ENCODE results near the gene PIN1.

DNA sequence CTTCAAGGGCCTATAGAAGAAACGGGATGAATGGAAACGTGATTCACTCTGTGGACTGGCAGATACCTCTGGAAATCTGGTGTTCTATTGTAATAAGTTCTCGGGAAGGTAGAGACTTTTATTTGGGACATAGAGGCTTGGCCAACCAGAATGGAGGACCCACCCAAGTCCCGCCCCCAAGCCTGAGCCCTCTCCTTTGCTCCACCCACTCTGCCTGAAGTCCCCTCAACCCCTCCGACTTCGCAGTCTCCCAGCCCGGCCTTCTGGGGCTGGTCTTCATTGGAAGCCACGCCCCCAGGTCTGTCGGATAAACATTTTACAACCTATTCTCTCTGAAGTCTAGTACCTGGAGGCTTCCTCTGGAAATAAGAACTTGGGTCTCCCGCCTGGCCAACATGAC is 33.1 kb upstream of the PIN1 start:
- TF ChIP-seq, protein P1, sequence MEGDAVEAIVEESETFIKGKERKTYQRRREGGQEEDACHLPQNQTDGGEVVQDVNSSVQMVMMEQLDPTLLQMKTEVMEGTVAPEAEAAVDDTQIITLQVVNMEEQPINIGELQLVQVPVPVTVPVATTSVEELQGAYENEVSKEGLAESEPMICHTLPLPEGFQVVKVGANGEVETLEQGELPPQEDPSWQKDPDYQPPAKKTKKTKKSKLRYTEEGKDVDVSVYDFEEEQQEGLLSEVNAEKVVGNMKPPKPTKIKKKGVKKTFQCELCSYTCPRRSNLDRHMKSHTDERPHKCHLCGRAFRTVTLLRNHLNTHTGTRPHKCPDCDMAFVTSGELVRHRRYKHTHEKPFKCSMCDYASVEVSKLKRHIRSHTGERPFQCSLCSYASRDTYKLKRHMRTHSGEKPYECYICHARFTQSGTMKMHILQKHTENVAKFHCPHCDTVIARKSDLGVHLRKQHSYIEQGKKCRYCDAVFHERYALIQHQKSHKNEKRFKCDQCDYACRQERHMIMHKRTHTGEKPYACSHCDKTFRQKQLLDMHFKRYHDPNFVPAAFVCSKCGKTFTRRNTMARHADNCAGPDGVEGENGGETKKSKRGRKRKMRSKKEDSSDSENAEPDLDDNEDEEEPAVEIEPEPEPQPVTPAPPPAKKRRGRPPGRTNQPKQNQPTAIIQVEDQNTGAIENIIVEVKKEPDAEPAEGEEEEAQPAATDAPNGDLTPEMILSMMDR (IDR thresholded peaks at IDR 0.05; ENCODE audit: low read length): no peak
- TF ChIP-seq EZH2 (IDR thresholded peaks at IDR 0.05; ENCODE audit: borderline replicate concordance, low read length): no peak
